Renal cortical epithelial cell (primary cell): ENCODE results near the gene PSME2. TPM values are rescaled to one million over a fixed set of nuclear protein-coding genes. Genes with fewer than 3 reads are reported as not detected.
A peak's percentile ranks its signal among the peaks of the same experiment; 100 is the strongest.

Experiments used
- DNase-seq: peaks from one replicate; pipeline ENCODE4 v3.0.0-alpha.2; 2011; ENCODE audit warnings: low read depth
- total RNA-seq: library from RNA; depleted of rRNA; stranded (reverse); fragments of >200 nt; gene quantifications from 2 replicates; pipeline ENCODE4 v1.2.3, GENCODE V29; 2014

Gene PSME2
- total RNA-seq, 1 donor from 2014 or later, result 69.3 TPM

- no peak for DNase-seq
These were observed 8.7 kb upstream of the PSME2 start for GRCh38 chr14:24155100-24155499.

GRCh38 chr14:24151404-24152080 lies 5.1 kb upstream of the PSME2 start:
- no peak for DNase-seq

- no peak for DNase-seq
These were observed 4.6 kb upstream of the PSME2 start for GRCh38 chr14:24150993-24151392.

GRCh38 chr14:24150567-24150966 lies 4.2 kb upstream of the PSME2 start:
- DNase-seq, result no peak

GRCh38 chr14:24150061-24150460 lies 3.7 kb upstream of the PSME2 start:
- DNase-seq, result no peak

- no peak for DNase-seq
These were observed 3.0 kb upstream of the PSME2 start for GRCh38 chr14:24149302-24149969.

- DNase-seq, result no peak
These were observed 1.5 kb upstream of the PSME2 start for GRCh38 chr14:24147761-24148428.

- DNase-seq, result peak; percentile 95
These were observed 759 bp upstream of the PSME2 start, which contains the start of gene RNF31 for GRCh38 chr14:24146978-24147760. RNF31 (plus strand) TSS chr14:24147498; CDS start chr14:24147699, 201 bp downstream.

GRCh38 chr14:24145690-24146452 lies 539 bp downstream of the PSME2 start:
- DNase-seq, result peak; percentile 76

GRCh38 chr14:24145219-24145618 lies 1.2 kb downstream of the PSME2 start:
- DNase-seq, result no peak

- no peak for DNase-seq
These were observed 2.0 kb downstream of the PSME2 start for GRCh38 chr14:24144451-24144850.

GRCh38 chr14:24143511-24143910 lies 2.9 kb downstream of the PSME2 start:
- no peak for DNase-seq

- peak; percentile 98 for DNase-seq
These were observed 5.1 kb downstream of the PSME2 start, which contains the start of gene EMC9 for GRCh38 chr14:24141097-24141880. EMC9 (minus strand) TSS chr14:24141591; CDS start chr14:24141304, 287 bp downstream.

GRCh38 chr14:24139272-24139934 lies 7.0 kb downstream of the PSME2 start:
- DNase-seq, result no peak

GRCh38 chr14:24138396-24139271 lies 7.8 kb downstream of the PSME2 start:
- no peak for DNase-seq

GRCh38 chr14:24137529-24138395 lies 8.6 kb downstream of the PSME2 start:
- no peak for DNase-seq

- no peak for DNase-seq
These were observed 9.5 kb downstream of the PSME2 start for GRCh38 chr14:24136684-24137528.
